ENCODE data around the gene ERVFRD-1. TPM values are rescaled to one million over a fixed set of nuclear protein-coding genes. Genes with fewer than 3 reads are reported as not detected.

ERVFRD-1 gene
- total RNA-seq, 1 donor from 2014 or later: not detected

DNA sequence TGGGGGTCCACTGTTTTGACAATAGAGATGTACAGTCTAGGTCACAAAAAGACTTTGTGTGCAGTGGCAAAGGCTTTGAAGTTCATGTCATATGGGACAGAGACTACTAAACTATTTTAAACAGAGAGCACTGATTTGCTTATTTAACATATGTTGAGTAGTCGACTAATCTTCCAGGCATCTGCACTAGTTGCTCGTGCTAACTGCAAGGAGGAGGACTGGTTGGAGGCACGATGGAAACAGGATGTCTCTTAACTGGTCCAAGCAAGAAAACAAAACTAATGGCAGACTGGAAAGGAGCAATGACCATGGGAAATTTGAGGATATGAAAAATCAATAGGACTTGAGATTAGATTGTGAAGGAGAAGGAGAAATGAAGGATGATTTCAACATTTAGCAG lies 28.5 kb upstream of the ERVFRD-1 start:
- Mint-ChIP-seq H3K9me3 (peaks cover 3% of the 10 kb centered on the region), H3K36me3 (ENCODE audit: low read depth) (peaks cover 9% of the 10 kb centered on the region), H3K27me3 (no peaks in the 10 kb centered on the region), H3K4me3 (no peak overlapping the region), H3K4me1 (peaks cover 21% of the 10 kb centered on the region), H3K27ac (no peak overlapping the region)
- intact Hi-C loops (cut with micrococcal nuclease): loop anchor here (5.0 to 10.0 kb wide), 3 partner anchors 48 to 272 kb away; partner anchors contain the start of gene SMIM13
- DNase-seq: no peak

DNA sequence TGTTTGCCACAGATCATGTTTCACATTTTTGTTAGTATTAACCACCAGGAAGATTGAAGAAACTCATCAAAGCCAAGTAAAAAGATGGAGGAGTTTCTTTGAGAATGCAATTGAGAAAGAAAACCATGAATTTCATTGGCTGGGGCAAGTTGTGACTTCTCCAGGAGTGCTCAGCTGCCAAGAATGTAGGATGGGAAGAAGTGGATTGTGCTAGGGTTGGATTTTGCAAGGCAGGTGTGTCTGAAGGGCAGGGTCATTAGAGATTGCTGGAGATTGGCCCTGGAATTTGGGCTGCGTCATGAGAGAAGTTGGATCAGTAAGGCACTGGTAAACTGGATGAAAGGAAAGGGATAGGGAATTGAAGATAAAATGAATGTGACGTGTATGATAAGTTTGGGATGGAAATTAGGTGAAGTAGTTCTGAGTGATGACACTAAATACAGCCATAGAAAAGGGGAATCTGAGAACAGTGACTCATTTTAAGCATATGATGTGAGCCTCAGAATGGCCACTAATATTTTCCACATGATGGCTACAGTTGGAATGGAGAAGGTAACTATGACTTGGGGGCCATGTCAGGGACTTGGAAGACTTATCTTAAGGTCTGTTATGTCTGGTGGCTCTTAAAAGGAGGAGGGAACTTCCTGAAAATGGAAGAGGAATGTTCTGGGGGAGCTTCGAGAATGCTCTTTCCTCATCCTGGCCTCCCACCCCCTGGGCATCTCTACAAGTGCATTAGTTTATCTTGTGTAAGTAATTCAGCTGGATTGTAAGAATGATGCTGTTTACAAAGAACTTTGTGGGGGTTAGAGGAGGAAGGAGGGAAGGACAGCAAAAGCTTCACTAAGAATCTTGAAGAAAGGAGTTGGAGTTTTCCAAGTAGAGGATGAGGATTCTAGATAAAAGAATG lies 27.8 kb upstream of the ERVFRD-1 start:
- intact Hi-C loops (cut with micrococcal nuclease): no loop called here
- Mint-ChIP-seq H3K27ac (peak overlapping the region; percentile 73), H3K4me3 (no peak overlapping the region), H3K27me3 (no peaks in the 10 kb centered on the region), H3K4me1 (peaks cover 19% of the 10 kb centered on the region), H3K9me3 (peaks cover 3% of the 10 kb centered on the region), H3K36me3 (ENCODE audit: low read depth) (peaks cover 14% of the 10 kb centered on the region)
- no peak for DNase-seq

DNA sequence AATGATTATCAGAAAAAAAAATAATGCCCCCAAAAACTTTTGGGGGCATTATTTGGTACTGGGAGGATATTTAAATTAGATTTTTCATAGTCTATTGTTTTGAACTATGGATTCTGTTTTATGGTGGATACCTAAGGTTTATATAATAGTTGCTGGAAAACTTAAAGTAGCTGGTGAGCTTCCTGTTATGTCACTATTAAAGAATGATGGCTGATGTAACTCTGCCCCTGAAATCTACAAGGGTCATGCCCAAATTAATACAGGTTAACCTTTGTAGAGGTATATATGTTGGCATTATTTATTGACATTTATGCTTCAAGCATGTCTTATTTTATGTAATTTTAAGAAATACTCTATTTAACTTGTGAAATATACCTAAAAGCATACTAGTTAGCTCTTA lies 25.3 kb upstream of the ERVFRD-1 start:
- Mint-ChIP-seq H3K27me3 (no peaks in the 10 kb centered on the region), H3K36me3 (ENCODE audit: low read depth) (peaks cover 15% of the 10 kb centered on the region), H3K9me3 (peaks cover 3% of the 10 kb centered on the region), H3K4me3 (no peak overlapping the region), H3K4me1 (peaks cover 13% of the 10 kb centered on the region), H3K27ac (no peak overlapping the region)
- intact Hi-C loops (cut with micrococcal nuclease): no loop called here
- DNase-seq: no peak

DNA sequence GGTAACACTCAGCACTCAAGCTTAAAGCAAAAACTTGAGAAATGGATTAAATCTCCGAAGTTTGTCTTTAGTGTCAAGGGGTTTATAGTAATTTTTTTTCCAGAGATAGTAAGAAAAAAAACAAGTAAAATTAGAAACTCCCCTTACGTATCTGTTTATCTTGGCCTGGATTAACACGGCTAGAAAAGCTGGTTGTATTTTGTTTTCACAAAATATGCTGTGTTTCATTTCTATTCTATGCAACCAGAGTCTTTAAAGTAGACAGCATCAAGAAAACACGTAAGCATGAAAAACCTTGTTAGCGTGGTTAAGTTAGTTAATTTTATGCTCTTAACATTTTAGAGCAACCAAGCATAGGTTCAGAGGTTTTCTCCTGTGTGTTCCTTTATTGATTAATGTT lies 21.8 kb upstream of the ERVFRD-1 start:
- Mint-ChIP-seq H3K4me3 (no peak overlapping the region), H3K4me1 (peaks cover 9% of the 10 kb centered on the region), H3K27ac (no peak overlapping the region), H3K36me3 (ENCODE audit: low read depth) (peaks cover 17% of the 10 kb centered on the region), H3K9me3 (no peaks in the 10 kb centered on the region), H3K27me3 (no peaks in the 10 kb centered on the region)
- intact Hi-C loops (cut with micrococcal nuclease): no loop called here
- no peak for DNase-seq

DNA sequence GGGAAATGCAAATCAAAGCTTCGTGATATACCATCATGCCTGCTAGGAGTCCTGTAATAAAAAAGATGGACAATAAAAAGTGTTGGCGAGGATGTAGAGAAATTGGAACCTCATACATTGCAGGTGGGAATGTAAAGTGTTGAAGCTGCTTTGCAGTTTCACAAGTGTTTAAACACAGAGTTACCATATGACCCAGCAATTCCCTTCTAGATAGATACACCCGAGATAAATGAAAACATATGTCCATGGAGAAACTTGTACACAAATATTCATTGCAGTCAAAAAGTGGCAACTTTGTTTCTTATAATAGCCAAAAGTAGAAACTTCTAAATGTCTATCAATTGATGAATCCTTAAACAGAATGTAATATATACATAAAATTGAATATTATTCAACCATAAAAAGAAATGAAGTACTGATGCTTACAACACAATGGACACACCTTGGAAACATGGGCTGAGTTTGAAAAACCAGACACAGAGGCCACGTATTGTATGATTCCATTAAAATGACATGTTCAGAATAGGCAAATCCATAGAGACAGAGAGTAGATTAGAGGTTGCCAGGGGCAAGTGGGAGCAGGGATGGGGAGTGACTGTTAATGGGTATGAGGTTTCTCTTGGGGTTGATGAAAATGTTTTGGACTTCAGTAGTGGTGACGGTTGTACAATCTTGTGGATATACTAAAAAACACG lies 20.8 kb upstream of the ERVFRD-1 start:
- intact Hi-C loops (cut with micrococcal nuclease): no loop called here
- no peak overlapping the region for H3K4me3 Mint-ChIP-seq
- H3K27me3 Mint-ChIP-seq: no peaks in the 10 kb centered on the region
- peaks cover 9% of the 10 kb centered on the region for H3K4me1 Mint-ChIP-seq
- no peak overlapping the region for H3K27ac Mint-ChIP-seq
- H3K36me3 Mint-ChIP-seq (ENCODE audit: low read depth): peaks cover 19% of the 10 kb centered on the region
- H3K9me3 Mint-ChIP-seq: no peaks in the 10 kb centered on the region
- DNase-seq: no peak

DNA sequence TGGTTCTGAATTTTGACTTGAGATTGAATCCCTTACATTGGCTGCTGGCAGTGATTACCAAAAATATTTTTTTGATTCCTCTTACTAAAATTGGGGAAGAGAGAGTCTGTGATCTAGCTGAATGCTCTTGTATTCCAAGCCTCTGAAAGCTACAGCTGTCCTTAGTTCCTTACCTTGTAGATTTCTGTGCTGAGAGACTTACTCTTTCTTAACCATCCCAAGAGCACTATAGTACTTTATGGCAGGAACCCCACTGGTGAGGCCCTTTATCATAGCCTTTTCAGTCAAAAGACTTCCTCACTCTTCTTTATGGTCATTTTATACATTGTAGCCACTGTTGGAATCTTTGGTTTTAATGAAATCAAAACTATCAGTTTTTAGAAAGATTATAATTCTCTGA lies 19.1 kb upstream of the ERVFRD-1 start:
- peaks cover 11% of the 10 kb centered on the region for H3K4me1 Mint-ChIP-seq
- no peaks in the 10 kb centered on the region for H3K9me3 Mint-ChIP-seq
- H3K36me3 Mint-ChIP-seq (ENCODE audit: low read depth): peaks cover 19% of the 10 kb centered on the region

DNA sequence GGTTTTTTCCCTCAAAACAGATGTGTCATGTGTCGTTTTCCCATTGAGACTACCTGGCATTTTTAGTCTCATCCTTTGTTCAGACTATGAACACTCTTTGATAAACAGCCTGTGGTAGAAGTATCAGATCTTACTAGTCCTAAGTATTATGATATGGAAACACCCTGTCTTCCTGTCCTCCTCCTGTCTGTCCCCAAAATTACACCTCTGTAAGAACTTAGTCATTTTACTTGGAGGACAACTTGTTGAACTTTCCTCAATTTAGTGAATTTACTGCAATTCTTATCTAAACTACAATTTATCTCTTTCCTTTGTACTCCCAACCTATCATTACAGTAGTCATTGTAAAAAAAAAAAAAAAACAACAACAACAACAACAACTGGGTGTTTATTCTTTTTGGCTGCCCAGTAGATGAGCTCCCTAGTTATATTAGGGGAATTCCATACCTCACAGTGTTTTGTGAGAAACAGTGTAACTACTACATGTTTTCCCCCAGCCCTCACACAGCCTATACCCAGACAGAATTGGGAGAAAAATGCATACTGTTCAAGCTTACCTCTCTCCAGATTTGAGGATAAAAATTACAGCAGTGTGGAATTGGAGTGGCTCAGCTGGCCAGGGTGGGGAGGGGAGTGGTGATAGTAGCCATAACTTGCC lies 18.5 kb upstream of the ERVFRD-1 start:
- Mint-ChIP-seq H3K36me3 (ENCODE audit: low read depth) (peaks cover 15% of the 10 kb centered on the region), H3K27me3 (no peaks in the 10 kb centered on the region), H3K4me1 (peaks cover 12% of the 10 kb centered on the region), H3K9me3 (no peaks in the 10 kb centered on the region), H3K4me3 (no peak overlapping the region), H3K27ac (no peak overlapping the region)
- intact Hi-C loops (cut with micrococcal nuclease): no loop called here
- no peak for DNase-seq

More for the DNA sequence above, 19.1 kb upstream of the ERVFRD-1 start:
- intact Hi-C loops (cut with micrococcal nuclease): no loop called here
- Mint-ChIP-seq H3K27ac (no peak overlapping the region), H3K4me3 (no peak overlapping the region), H3K27me3 (no peaks in the 10 kb centered on the region)
- no peak for DNase-seq

DNA sequence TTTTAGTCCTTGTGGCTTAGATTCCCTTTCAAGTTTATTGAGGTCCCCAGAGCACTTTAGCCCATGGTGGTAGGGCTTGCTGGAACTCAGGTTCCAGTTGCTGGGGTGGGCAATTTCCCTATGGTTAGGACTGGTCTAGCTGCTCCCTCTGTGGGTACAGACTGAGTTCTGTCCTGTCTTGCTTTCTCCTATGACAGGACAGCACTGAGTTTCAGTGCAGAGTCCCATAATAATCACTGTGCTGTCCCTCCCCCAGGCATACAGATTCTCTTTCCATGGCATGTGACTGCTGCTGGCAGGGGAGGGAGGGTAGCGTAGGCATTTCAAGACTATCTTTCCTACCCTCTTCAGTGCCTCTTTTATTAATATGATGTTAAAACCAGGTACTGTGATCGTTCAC lies 17.1 kb upstream of the ERVFRD-1 start:
- Mint-ChIP-seq H3K9me3 (no peaks in the 10 kb centered on the region), H3K27ac (no peak overlapping the region), H3K4me1 (peaks cover 16% of the 10 kb centered on the region), H3K4me3 (no peak overlapping the region), H3K36me3 (ENCODE audit: low read depth) (peaks cover 9% of the 10 kb centered on the region), H3K27me3 (no peaks in the 10 kb centered on the region)
- intact Hi-C loops (cut with micrococcal nuclease): no loop called here
- no peak for DNase-seq

DNA sequence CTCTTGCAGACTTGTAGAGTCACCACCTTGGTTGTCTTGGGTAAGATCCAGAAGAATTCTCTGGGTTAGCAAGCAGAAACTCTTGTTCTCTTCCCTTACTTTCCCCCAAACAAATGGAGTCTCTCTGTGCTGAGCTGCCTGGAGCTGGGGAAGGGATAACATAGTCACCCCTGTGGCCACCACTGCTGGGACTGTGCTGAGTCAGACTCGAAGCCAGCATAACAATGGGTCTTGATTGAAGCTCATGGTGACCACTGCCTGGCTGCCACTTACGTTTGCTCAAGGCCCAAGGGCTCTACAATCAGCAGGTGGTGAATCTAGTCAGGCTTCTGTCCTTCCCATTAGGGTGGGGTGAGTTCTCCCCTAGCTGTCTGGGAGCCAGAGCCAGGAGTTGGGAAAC lies 15.4 kb upstream of the ERVFRD-1 start:
- no peak overlapping the region for H3K4me3 Mint-ChIP-seq
- H3K27ac Mint-ChIP-seq: no peak overlapping the region
- intact Hi-C loops (cut with micrococcal nuclease): no loop called here
- peaks cover 16% of the 10 kb centered on the region for H3K4me1 Mint-ChIP-seq
- H3K9me3 Mint-ChIP-seq: no peaks in the 10 kb centered on the region
- H3K27me3 Mint-ChIP-seq: no peaks in the 10 kb centered on the region
- H3K36me3 Mint-ChIP-seq (ENCODE audit: low read depth): peaks cover 9% of the 10 kb centered on the region
- no peak for DNase-seq

DNA sequence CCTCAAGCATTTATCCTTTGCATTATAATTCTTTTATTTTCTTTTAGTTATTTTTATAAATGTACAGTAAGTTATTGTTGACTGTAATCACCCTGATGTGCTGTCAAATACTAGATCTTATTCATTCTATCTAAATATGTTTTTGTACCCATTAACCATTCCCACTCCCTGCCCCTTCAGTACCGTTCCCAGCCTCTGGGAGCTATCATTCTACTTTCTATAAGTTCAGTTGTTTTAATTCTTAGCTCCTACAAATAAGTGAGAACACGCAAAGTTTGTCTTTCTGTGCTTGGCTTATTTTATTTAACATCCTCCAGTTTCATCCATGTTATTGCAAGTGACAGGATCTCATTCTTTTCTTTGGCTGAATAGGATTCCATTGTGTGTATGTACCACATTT lies 12.5 kb upstream of the ERVFRD-1 start:
- peaks cover 8% of the 10 kb centered on the region for H3K36me3 Mint-ChIP-seq (ENCODE audit: low read depth)
- peaks cover 11% of the 10 kb centered on the region for H3K4me1 Mint-ChIP-seq
- H3K27ac Mint-ChIP-seq: no peak overlapping the region
- H3K27me3 Mint-ChIP-seq: no peaks in the 10 kb centered on the region
- no peaks in the 10 kb centered on the region for H3K9me3 Mint-ChIP-seq
- intact Hi-C loops (cut with micrococcal nuclease): no loop called here
- no peak overlapping the region for H3K4me3 Mint-ChIP-seq
- DNase-seq: no peak

DNA sequence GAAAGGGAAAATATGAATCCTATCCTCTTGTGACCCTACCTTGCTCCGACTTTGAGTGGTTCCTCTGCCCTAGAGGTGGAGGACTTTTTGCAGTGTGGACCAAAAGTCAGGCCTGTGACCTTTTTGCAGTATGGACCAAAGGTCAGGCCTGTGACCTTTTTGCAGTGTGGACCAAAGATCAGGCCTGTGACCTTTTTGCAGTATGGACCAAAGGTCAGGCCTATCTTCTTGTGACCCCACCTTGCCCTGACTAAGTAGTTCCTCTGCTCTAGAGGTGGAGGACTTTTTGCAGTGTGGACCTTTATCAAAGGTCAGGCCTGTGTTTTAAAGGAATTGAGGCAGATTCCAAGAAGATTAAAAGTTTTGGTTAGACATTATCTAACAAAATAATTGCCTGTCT lies 10.9 kb upstream of the ERVFRD-1 start:
- peaks cover 5% of the 10 kb centered on the region for H3K36me3 Mint-ChIP-seq (ENCODE audit: low read depth)
- H3K9me3 Mint-ChIP-seq: no peaks in the 10 kb centered on the region
- peaks cover 11% of the 10 kb centered on the region for H3K4me1 Mint-ChIP-seq
- H3K4me3 Mint-ChIP-seq: no peak overlapping the region
- no peak overlapping the region for H3K27ac Mint-ChIP-seq
- DNase-seq: no peak
- H3K27me3 Mint-ChIP-seq: no peaks in the 10 kb centered on the region
- intact Hi-C loops (cut with micrococcal nuclease): no loop called here

DNA sequence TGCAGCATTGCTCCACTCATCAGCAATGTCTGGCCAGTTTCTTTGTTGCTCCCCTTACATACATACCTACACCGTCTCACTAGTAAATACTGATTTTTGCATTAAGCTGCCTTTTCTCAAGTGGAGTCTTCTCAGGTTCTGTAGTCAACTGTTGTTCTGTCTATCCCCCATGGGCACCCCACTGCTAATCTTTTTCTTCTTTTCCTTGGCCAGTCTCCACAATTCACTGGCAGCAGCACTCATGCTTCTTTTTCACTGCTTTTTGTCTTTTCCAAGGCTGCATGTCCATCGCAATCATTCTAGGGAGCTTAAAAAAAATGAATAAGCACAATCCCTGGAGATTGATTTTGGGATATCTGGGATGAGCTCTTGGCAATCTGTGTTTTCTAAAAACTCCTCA lies 10.3 kb upstream of the ERVFRD-1 start:
- Mint-ChIP-seq H3K27ac (no peak overlapping the region), H3K27me3 (no peaks in the 10 kb centered on the region), H3K4me1 (peaks cover 10% of the 10 kb centered on the region), H3K9me3 (no peaks in the 10 kb centered on the region), H3K36me3 (ENCODE audit: low read depth) (peaks cover 3% of the 10 kb centered on the region), H3K4me3 (no peak overlapping the region)
- DNase-seq: no peak
- intact Hi-C loops (cut with micrococcal nuclease): no loop called here

DNA sequence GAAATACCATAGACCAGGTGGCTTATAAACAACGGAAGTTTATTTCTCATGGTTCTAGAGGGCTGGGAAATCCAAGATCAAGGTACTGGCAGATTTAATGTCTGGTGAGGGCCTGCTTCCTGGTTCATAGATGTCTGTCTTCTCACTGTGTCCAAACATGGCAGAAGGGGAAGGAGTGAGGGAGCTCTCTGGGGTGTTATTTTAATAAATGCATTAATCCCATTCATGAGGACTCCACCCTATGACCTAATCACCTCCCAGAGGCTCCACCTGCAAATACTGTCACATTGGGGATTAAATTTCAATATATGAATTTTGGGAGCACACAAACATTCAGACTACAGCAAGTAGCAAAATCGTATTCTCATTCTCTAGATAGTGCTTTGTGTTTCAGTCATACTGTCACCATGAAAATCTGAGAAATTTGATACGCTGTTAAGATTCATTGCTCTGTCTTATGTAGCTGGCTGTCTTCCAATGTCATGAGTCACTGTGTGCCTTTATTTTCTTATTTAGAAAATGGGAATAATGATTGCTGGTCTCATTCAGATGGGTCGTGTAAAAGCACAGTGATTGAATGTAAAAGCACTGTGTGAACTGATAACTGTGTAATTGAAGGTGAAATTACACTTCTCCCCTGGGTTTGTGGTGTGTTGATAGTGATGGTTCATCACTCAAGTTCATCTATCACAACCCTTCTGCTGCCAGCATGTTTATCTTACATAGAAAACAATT lies 8.9 kb upstream of the ERVFRD-1 start:
- Mint-ChIP-seq H3K27ac (no peak overlapping the region), H3K36me3 (ENCODE audit: low read depth) (no peaks in the 10 kb centered on the region), H3K9me3 (no peaks in the 10 kb centered on the region), H3K27me3 (no peaks in the 10 kb centered on the region), H3K4me1 (peaks cover 13% of the 10 kb centered on the region), H3K4me3 (no peak overlapping the region)
- DNase-seq: no peak
- intact Hi-C loops (cut with micrococcal nuclease): no loop called here

Data from activated CD4-positive, alpha-beta T cell treated with anti-CD3 and anti-CD28 coated beads, Interleukin-2, amount 10 ng/mL, durations not matched to agents 24 days and 14 days (primary cell).